Measurements from ENCODE around the gene ABI3. TPM values are rescaled to one million over a fixed set of nuclear protein-coding genes. Genes with fewer than 3 reads are reported as not detected.

ABI3 gene
- total and polyA plus RNA-seq, 2 experiments from 2014 or later = 0.24 TPM; not detected in 1

GRCh38 chr17:49252148-49252695 lies 41.7 kb downstream of the ABI3 start:
- H3K27me3 ChIP-seq = no peaks in the 10 kb centered on the region
- DNase-seq (ENCODE audit: low read depth in 1 of 2, low spot score in 1 of 2) = peak; percentile 19 to 62
- TF ChIP-seq, protein P1, sequence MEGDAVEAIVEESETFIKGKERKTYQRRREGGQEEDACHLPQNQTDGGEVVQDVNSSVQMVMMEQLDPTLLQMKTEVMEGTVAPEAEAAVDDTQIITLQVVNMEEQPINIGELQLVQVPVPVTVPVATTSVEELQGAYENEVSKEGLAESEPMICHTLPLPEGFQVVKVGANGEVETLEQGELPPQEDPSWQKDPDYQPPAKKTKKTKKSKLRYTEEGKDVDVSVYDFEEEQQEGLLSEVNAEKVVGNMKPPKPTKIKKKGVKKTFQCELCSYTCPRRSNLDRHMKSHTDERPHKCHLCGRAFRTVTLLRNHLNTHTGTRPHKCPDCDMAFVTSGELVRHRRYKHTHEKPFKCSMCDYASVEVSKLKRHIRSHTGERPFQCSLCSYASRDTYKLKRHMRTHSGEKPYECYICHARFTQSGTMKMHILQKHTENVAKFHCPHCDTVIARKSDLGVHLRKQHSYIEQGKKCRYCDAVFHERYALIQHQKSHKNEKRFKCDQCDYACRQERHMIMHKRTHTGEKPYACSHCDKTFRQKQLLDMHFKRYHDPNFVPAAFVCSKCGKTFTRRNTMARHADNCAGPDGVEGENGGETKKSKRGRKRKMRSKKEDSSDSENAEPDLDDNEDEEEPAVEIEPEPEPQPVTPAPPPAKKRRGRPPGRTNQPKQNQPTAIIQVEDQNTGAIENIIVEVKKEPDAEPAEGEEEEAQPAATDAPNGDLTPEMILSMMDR (IDR thresholded peaks at IDR 0.05; ENCODE audit: low read depth, low read length) = no peak
- no peaks in the 10 kb centered on the region for H3K9me3 ChIP-seq (ENCODE audit: low read depth)
- H3K27ac ChIP-seq = no peak overlapping the region
- H3K36me3 ChIP-seq = no peaks in the 10 kb centered on the region
- peaks cover 7% of the 10 kb centered on the region for H3K4me1 ChIP-seq (ENCODE audit: low read depth)
- no peak overlapping the region for H3K4me3 ChIP-seq

GRCh38 chr17:49254066-49254465 lies 43.6 kb downstream of the ABI3 start:
- DNase-seq (ENCODE audit: low read depth in 1 of 2, low spot score in 1 of 2) = no peak
- Histone ChIP-seq H3K4me1 (ENCODE audit: low read depth) (peaks cover 6% of the 10 kb centered on the region), H3K27ac (no peak overlapping the region), H3K27me3 (no peaks in the 10 kb centered on the region), H3K36me3 (no peaks in the 10 kb centered on the region), H3K4me3 (no peak overlapping the region), H3K9me3 (ENCODE audit: low read depth) (no peaks in the 10 kb centered on the region)
- TF ChIP-seq, protein P1 (IDR thresholded peaks at IDR 0.05; ENCODE audit: low read depth, low read length) = no peak

GRCh38 chr17:49255125-49255524 lies 44.6 kb downstream of the ABI3 start:
- H3K27ac ChIP-seq = no peak overlapping the region
- no peak for DNase-seq (ENCODE audit: low read depth in 1 of 2, low spot score in 1 of 2)
- TF ChIP-seq, protein P1 (IDR thresholded peaks at IDR 0.05; ENCODE audit: low read depth, low read length) = no peak
- no peaks in the 10 kb centered on the region for H3K9me3 ChIP-seq (ENCODE audit: low read depth)
- H3K27me3 ChIP-seq = no peaks in the 10 kb centered on the region
- no peaks in the 10 kb centered on the region for H3K4me1 ChIP-seq (ENCODE audit: low read depth)
- no peaks in the 10 kb centered on the region for H3K36me3 ChIP-seq
- no peak overlapping the region for H3K4me3 ChIP-seq

DNA sequence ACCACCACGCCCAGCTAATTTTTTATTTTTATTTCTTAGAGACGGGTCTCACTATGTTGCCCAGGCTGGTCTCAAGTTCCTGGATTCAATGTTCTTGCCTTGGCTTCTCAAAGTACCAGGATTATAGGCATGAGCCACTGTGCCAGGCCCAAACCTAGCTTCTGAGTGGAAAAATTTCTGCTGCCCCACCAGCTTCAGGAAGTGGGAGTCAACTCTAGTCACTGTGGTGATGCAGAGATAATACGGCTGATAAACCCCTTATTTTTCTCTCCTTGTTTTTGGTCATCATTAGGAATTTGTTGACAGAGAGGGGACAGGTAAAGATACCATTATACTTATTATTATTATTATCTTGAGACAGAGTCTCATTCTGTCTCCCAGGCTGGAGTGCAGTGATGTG lies 47.9 kb downstream of the ABI3 start:
- no peaks in the 10 kb centered on the region for H3K36me3 ChIP-seq
- no peak for DNase-seq (ENCODE audit: low read depth in 1 of 2, low spot score in 1 of 2)
- TF ChIP-seq, protein P1 (IDR thresholded peaks at IDR 0.05; ENCODE audit: low read depth, low read length) = no peak
- no peak overlapping the region for H3K4me3 ChIP-seq
- no peaks in the 10 kb centered on the region for H3K9me3 ChIP-seq (ENCODE audit: low read depth)
- peaks cover 13% of the 10 kb centered on the region for H3K27me3 ChIP-seq
- H3K27ac ChIP-seq = no peak overlapping the region
- no peaks in the 10 kb centered on the region for H3K4me1 ChIP-seq (ENCODE audit: low read depth)

DNA sequence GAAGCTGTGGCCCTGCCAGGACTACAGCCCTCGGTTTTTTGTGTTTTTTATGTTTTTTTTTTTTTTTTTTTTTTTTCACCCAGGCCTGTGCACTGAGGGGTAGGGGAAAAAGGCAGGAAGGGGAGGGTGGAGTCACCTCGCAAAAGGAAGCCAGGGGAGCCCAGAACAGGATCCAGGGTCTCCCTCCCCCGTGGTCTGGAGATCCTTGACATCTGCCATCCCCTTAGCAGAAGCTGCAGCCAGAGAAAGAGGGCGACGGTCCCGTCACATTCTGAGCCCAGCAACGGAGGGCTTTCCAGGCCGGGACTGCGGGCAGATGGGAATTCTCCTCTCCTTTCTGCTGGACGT lies 49.1 kb downstream of the ABI3 start:
- H3K9me3 ChIP-seq (ENCODE audit: low read depth) = no peaks in the 10 kb centered on the region

More for the DNA sequence above, 49.1 kb downstream of the ABI3 start:
- H3K36me3 ChIP-seq = no peaks in the 10 kb centered on the region
- no peaks in the 10 kb centered on the region for H3K4me1 ChIP-seq (ENCODE audit: low read depth)
- H3K27me3 ChIP-seq = peaks cover 13% of the 10 kb centered on the region
- no peak overlapping the region for H3K27ac ChIP-seq
- DNase-seq (ENCODE audit: low read depth in 1 of 2, low spot score in 1 of 2) = no peak
- no peak overlapping the region for H3K4me3 ChIP-seq
- TF ChIP-seq, protein P1 (IDR thresholded peaks at IDR 0.05; ENCODE audit: low read depth, low read length) = no peak

Data from cardiac muscle cell (in vitro differentiated cells and primary cell).